ENCODE results near the gene ZNF683. TPM values are rescaled to one million over a fixed set of nuclear protein-coding genes. Genes with fewer than 3 reads are reported as not detected.
"Not testable (repeated sequence)": the region's sequence is repeated elsewhere in the genome, so short reads cannot be mapped to it uniquely, and the experiment has no call there.

Gene ZNF683
- total RNA-seq, result 1.2 TPM
- long read RNA-seq, partial matches to known transcripts, result 3 of 3 reads
- long read RNA-seq, other reads (novel, unspliced or antisense), result 0 of 3 reads

- intact Hi-C loops (cut with DNase I); H3K36me3 ChIP-seq; H3K27me3 ChIP-seq (ENCODE audit: low read depth); H3K4me3 ChIP-seq; H3K9me3 ChIP-seq; H3K27ac ChIP-seq; H3K4me1 ChIP-seq: not testable (repeated sequence)
- peak in 1 of 2 donors; percentile 9 for ATAC-seq
- peak; percentile 4 for DNase-seq
Measured at GRCh38 chr1:26372611-26373010, at the start of gene ZNF683. TSS of gene ZNF683 (minus strand) at chr1:26372750. CDS start at chr1:26368571, 4,179 bp downstream.

GRCh38 chr1:26419494-26419893 lies 46.9 kb upstream of the ZNF683 start:
- H3K4me1 ChIP-seq, result no peaks in the 10 kb centered on the region
- no peaks in the 10 kb centered on the region for H3K36me3 ChIP-seq
- TF ChIP-seq CTCF (IDR thresholded peaks at IDR 0.05), result no peak
- no peaks in the 10 kb centered on the region for H3K9me3 ChIP-seq
- no peak overlapping the region for H3K27ac ChIP-seq
- no peak overlapping the region for H3K4me3 ChIP-seq
- ATAC-seq (no peak), DNase-seq (no peak)
- H3K27me3 ChIP-seq (ENCODE audit: low read depth), result peaks cover 28% of the 10 kb centered on the region
- intact Hi-C loops (cut with DNase I), result no loop called here

- H3K9me3 ChIP-seq, result no peaks in the 10 kb centered on the region
- H3K4me1 ChIP-seq, result no peaks in the 10 kb centered on the region
- intact Hi-C loops (cut with DNase I), result no loop called here
- DNase-seq (no peak), ATAC-seq (no peak)
- no peaks in the 10 kb centered on the region for H3K36me3 ChIP-seq
- no peak overlapping the region for H3K27ac ChIP-seq
- TF ChIP-seq CTCF (IDR thresholded peaks at IDR 0.05), result no peak
- H3K4me3 ChIP-seq, result no peak overlapping the region
- peaks cover 34% of the 10 kb centered on the region for H3K27me3 ChIP-seq (ENCODE audit: low read depth)
Measured at GRCh38 chr1:26418865-26419349, 46.4 kb upstream of the ZNF683 start.

- H3K4me1 ChIP-seq, result no peaks in the 10 kb centered on the region
- intact Hi-C loops (cut with DNase I), result no loop called here
Measured at GRCh38 chr1:26417111-26417759, 44.7 kb upstream of the ZNF683 start.

GRCh38 chr1:26413031-26413430 lies 40.5 kb upstream of the ZNF683 start:
- Histone ChIP-seq H3K4me3 (no peak overlapping the region), H3K27me3 (ENCODE audit: low read depth) (peaks cover 68% of the 10 kb centered on the region), H3K27ac (no peak overlapping the region), H3K9me3 (no peaks in the 10 kb centered on the region), H3K4me1 (no peaks in the 10 kb centered on the region), H3K36me3 (no peaks in the 10 kb centered on the region)
- DNase-seq (no peak), ATAC-seq (no peak)
- intact Hi-C loops (cut with DNase I), result no loop called here
- TF ChIP-seq CTCF (IDR thresholded peaks at IDR 0.05), result no peak

More at GRCh38 chr1:26417111-26417759, 44.7 kb upstream of the ZNF683 start:
- H3K4me3 ChIP-seq, result no peak overlapping the region
- DNase-seq (peak; percentile 85), ATAC-seq (peak; percentile 92 to 95)
- no peaks in the 10 kb centered on the region for H3K9me3 ChIP-seq
- no peak overlapping the region for H3K27ac ChIP-seq
- peak; percentile 88 for TF ChIP-seq CTCF (IDR thresholded peaks at IDR 0.05)
- H3K27me3 ChIP-seq (ENCODE audit: low read depth), result peaks cover 40% of the 10 kb centered on the region
- H3K36me3 ChIP-seq, result no peaks in the 10 kb centered on the region

GRCh38 chr1:26412180-26412840 lies 39.8 kb upstream of the ZNF683 start:
- Histone ChIP-seq H3K4me1 (no peaks in the 10 kb centered on the region), H3K4me3 (no peak overlapping the region), H3K36me3 (no peaks in the 10 kb centered on the region), H3K9me3 (no peaks in the 10 kb centered on the region), H3K27me3 (ENCODE audit: low read depth) (peaks cover 68% of the 10 kb centered on the region), H3K27ac (no peak overlapping the region)
- TF ChIP-seq CTCF (IDR thresholded peaks at IDR 0.05), result no peak
- DNase-seq (no peak), ATAC-seq (no peak)
- intact Hi-C loops (cut with DNase I), result no loop called here

Measured in lower lobe of right lung (tissue), 2 donors.